GM11168 (cell line): ENCODE results near the gene HERC6.
"Not testable (repeated sequence)": the region's sequence is repeated elsewhere in the genome, so short reads cannot be mapped to it uniquely, and the experiment has no call there.

Source experiments
- in situ Hi-C: fragments of 300-500 bp; cut with MboI; formaldehyde crosslinking; loops from one replicate; pipeline ENCODE4 v1.12.0; 2022; ENCODE audit warnings: low sequenced_read_pairs; ENCODE audit not compliant: unreplicated experiment

The HERC6 gene

GRCh38 chr4:88382621-88383020, 4.0 kb downstream of the HERC6 start:
- in situ Hi-C loops = no loop called here

DNA sequence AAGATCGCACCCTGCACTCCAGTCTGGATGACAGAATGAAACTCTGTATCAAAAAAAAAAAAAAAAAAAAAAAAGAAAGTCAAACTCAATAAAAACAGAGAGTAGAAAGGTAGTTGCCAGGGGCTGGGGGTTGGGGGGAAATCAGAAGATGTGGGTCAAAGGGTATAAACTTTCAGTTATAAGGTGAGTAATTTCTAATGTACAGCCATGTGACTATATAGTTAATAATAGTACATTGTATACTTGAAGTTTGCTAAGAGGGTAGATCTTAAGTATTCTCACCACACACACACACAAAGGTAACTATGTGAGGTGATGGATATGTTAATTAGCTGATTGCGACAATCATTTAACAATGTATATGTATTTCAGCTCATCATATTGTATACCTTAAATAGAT, 11.5 kb downstream of the HERC6 start:
- in situ Hi-C loops = no loop called here

DNA sequence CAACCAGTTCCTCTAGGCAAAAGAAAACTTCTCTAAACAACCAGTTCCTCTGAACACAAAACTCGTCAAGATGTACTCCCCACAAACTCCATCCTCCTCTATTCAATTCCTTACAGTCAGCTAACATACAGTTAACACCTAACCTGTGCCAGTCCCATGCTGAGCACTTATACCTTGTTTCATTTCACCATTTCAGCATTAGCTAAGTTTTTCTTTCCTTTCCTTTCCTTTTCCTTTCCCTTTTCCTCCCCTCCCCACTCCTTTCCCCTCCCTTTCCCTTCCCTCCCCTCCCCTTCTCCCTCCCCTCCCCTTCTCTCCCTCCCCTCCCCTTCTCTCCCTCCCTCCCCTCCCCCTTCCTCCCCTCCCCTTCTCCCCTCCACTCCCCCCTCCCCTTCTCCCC, 13.1 kb downstream of the HERC6 start:
- in situ Hi-C loops = no loop called here

DNA sequence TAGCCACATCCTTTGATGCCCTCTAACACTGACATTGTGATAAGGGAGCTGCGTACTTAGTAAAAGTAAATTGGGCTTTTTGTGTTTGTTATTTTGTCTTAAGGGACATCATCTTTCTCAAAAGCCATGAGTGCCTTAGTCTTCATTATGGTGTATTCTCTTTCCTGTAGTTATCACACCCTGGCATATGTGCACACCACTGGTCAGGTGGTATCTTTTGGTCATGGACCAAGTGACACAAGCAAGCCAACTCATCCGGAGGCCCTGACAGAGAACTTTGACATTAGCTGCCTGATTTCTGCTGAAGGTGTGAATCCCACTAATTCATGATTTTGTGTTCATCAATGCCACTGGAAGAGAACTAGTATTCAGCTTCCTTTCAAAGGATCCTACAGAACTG, 18.0 kb downstream of the HERC6 start:
- in situ Hi-C loops = no loop called here

GRCh38 chr4:88398381-88398780, 19.7 kb downstream of the HERC6 start:
- in situ Hi-C loops = no loop called here

GRCh38 chr4:88409206-88409605, 30.6 kb downstream of the HERC6 start:
- in situ Hi-C loops = loop anchor here (10.0 kb wide), 1 partner anchor 706 kb away; the partner anchor contains the start of gene TIGD2

DNA sequence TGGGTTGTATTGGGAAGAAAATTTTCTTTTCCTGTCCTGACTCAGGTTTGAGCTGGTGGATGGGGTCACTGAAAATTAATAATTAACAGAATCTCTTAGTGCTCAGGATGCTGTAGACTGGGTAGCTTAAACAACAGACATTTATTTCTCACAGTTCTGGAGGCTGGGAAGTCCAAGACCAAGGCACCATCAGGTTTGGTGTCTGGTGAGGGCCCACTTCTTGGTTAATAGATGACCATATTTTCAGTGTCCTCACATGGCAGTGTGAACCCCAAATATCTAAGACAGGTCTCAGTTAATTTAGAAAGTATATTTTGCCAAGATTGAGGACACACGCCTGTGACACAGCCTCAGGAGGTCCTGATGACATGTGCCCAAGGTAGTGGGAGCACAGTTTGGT, 31.1 kb downstream of the HERC6 start:
- in situ Hi-C loops = loop anchor here (10.0 kb wide), 1 partner anchor 705 kb away; the partner anchor contains the start of gene TIGD2

DNA sequence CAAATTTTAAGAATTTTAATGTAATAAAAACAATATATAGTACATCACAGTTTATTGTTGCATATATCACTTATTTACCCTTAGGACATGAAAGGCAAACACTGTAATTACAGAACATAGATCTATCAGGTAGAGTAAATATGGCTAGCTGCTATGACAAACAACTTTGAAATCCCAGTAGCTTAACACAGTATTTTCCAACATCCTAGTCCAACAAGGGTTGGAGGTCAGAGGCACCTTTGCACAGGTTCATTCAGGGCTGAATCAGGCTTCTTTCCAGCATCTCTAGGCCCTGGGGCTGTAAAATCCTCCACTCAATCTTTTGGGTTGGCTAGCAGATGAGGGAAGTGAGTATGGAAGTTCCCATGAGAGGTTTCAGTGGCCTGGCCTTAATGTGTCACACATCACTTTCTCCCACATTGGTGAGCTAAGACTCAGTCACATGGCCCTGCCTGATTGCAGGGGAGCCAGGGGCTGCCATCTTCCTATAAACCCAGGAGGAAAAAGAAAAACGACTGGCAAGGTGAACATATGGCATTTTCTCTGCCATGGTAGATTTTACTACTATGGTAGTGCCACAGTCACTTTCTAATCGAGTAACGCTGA, 32.9 kb downstream of the HERC6 start:
- in situ Hi-C loops = no loop called here

GRCh38 chr4:88413801-88414200, 35.1 kb downstream of the HERC6 start:
- in situ Hi-C loops = no loop called here

DNA sequence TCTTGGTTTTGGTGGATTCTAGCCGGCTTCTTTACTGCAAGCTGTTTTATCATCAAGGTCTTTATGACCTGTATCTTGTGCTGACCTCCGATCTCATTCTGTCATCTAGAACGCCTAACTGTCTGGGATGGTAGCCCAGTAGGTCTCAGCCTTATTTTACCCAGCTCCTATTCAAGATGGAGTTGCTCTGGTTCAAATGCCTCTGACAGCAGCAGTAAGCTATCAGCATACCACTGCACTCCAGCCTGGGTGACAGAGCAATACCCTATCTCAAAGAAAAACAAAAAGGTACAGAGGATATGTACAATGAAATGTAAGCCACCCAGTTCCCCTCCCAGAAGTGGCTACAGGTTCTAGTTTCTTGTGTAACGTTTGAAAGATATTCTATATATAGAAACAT, 36.1 kb downstream of the HERC6 start:
- in situ Hi-C loops = no loop called here

- in situ Hi-C loops = no loop called here
These were observed 37.3 kb downstream of the HERC6 start for GRCh38 chr4:88415982-88416381.

GRCh38 chr4:88418411-88418810, 39.8 kb downstream of the HERC6 start:
- in situ Hi-C loops = no loop called here

- in situ Hi-C loops = no loop called here
These were observed 41.2 kb downstream of the HERC6 start for GRCh38 chr4:88419874-88420273.

- in situ Hi-C loops = no loop called here
These were observed 42.2 kb downstream of the HERC6 start for GRCh38 chr4:88420844-88421243.

DNA sequence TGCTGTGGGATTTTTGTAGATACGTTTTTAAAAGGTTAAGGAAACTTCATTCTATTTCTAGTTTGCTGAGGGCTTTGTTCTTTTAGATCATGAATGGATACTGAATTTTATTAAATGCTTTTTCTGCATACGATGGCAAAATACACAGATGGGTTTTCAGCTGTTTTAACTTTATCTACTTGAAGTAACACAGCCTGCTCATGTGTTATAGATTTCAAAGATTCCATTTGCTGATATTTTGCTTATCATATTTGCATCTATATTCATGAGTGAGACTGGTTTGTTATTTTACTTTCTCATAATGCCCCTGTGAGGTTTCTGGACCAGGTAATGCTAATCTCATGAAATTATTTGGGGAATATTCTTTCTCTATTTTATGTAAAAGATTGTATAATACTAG, 43.8 kb downstream of the HERC6 start:
- in situ Hi-C loops = no loop called here

- in situ Hi-C loops = no loop called here
These were observed 50.7 kb downstream of the HERC6 start for GRCh38 chr4:88429401-88429800.

DNA sequence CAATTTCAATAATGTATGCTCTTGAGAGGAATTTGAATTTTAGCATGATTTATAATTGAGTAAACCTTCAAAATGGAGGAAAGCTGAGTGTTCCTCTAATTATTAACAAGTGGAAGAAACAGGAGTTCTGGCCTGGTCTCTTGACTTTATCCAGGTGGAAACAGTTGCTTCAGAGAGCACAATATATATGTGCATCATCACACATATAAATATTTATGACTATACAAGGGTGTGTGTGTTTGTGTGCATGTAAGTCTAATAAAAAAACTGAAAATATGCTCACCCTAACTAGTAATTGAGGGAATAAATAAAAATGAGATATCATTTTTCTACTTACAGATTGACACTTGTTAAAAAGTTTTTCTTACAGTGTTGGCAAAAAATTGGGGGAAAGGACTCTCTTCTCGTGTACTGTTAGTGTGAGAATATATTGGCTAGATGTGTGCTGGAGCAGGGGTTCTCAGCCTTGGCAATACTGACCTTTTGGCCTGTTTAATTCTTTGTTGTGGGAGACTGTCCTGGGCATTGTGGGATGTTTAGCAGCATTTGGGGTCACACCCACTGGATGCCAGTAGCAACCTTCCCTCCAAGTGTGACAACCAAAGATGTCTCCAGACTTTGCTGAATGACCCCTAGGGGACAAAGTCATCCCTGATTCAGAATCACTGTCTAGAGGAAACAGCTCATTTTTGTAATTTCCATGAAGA, 57.5 kb downstream of the HERC6 start:
- in situ Hi-C loops = no loop called here

- in situ Hi-C loops = not testable (repeated sequence)
These were observed 59.2 kb downstream of the HERC6 start for GRCh38 chr4:88437873-88438272.

DNA sequence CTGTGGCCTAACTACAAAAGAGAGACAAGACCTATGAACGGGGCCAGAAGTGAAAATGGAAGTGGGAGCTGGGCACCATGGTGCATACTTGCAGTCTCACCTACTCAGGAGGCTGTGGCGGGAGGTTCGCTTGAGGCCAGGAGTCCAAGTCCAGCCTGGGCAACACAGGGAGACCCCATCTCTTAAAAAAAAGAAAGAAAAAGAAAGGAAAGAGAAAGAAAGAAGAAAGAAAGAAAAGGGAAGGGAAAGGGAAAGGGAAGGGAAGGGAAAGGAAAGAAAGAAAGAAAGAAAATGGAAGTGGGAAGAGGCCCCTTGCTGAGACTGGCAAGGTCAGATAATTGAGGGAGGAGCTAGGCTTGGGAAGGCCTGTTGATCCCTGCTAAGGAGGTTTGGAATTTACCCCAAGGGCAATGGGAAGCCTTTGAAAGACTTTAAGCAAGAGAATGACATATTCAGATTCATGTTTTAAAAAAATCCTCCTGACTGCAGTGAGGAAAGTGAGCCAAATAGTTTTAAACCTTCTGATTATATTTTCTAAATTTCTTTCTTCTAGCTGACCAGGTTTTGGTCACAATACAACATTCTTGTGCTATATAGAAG, 60.6 kb downstream of the HERC6 start:
- in situ Hi-C loops = no loop called here

DNA sequence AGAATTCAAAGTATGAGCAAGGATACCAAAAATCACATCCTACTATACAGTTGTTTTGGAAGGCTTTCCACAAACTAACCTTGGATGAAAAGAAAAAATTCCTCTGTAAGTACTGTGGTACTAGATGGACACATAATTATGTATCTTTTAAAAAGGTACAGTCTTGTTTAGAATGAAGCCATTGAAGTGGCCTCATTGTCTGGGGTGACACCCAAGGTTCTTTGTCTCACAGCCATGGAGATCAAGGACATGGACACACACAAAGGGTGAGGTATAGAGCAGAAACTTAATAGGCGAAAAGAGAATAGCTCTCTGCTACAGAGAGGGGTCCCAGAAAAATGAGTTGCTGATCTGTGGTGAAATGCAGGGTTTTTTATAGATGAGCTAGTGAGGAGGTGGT, 61.5 kb downstream of the HERC6 start:
- in situ Hi-C loops = no loop called here

- in situ Hi-C loops = no loop called here
These were observed 63.0 kb downstream of the HERC6 start for GRCh38 chr4:88441696-88442095.
